22Rv1 (cell line): ENCODE measurements around the gene PILRB.

ENCODE experiments used
- CTCF ChIP-seq: fragments of 450-650 bp; IDR thresholded peaks from 2 replicates; pipeline ENCODE4 v1.5.1; 2017; ENCODE audit warnings: mild to moderate bottlenecking
- ZFX ChIP-seq: fragments of 450-650 bp; IDR thresholded peaks from 2 replicates; pipeline ENCODE4 v1.6.1; 2017; ENCODE audit warnings: antibody characterized with exemption, borderline replicate concordance

DNA sequence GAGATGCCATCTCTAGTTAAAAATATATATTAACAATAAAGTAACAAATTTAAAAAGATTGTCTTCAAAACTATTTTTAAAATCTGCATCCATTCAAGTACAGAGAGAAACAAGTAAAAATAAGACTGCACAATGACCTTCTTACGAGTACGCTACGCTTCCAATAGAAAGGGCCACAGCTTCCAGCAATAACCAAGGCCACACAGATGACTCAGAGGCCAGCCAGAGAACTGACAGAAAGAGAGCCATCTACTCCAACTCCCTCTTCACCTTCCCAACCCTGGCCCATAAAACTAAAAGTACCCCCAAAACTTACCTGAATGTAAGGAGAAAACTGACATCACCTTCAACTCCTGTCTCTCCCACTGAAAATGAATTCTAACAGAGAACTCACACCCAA, 42.1 kb downstream of the PILRB start:
- no peak for TF ChIP-seq CTCF
- TF ChIP-seq ZFX: no peak
